Duodenal mucosa (tissue), 2 donors: ENCODE data around the gene CTSA.

Experiments
- H3K27ac ChIP-seq: one replicate; pipeline ENCODE4 v1.7.0; 2013; ENCODE audit warnings: low read depth, low read length
- H3K27me3 ChIP-seq, 2 donors: one replicate each; pipeline ENCODE4 v1.7.0; 2013; ENCODE audit warnings: low read length in 2 of 2, control low read depth in 1 of 2; ENCODE audit not compliant: insufficient read depth in 2 of 2, control insufficient read depth in 1 of 2
- H3K36me3 ChIP-seq, 2 donors: one replicate each; pipeline ENCODE4 v1.7.0; 2013; ENCODE audit warnings: low read length in 2 of 2, control low read depth in 1 of 2; ENCODE audit not compliant: insufficient read depth in 2 of 2, control insufficient read depth in 1 of 2
- H3K4me1 ChIP-seq, 2 donors: one replicate each; pipeline ENCODE4 v1.7.0; 2013; ENCODE audit warnings: low read length in 2 of 2, control low read depth in 1 of 2; ENCODE audit not compliant: insufficient read depth in 2 of 2, control insufficient read depth in 1 of 2
- H3K4me3 ChIP-seq, 2 donors: one replicate each; pipeline ENCODE4 v1.7.0; 2013; ENCODE audit warnings: low read length in 2 of 2, low read depth in 1 of 2
- H3K9ac ChIP-seq, 2 donors: one replicate each; pipeline ENCODE4 v1.7.0; 2013; ENCODE audit warnings: low read length in 2 of 2, low read depth in 1 of 2
- H3K9me3 ChIP-seq, 2 donors: one replicate each; pipeline ENCODE4 v1.7.0; 2013; ENCODE audit warnings: low read length in 2 of 2, control low read depth in 1 of 2; ENCODE audit not compliant: control insufficient read depth in 1 of 2

The CTSA gene

DNA sequence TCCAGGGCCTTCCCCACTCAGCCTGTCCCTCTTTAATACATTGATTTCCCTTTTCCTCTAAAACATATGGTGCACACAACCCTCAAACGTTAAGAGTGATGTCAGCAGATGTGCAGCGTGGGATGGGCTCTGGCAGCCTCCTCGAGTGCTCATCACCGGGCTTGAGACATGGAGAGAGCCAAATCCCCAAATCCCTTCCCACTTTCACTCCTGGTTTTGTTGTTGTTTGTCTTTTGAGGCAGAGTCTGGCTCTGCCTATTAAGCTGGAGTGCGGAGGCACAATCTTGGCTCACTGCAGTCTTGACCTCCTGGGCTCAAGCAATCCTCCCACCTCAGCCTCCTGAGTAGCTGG lies 26.6 kb downstream of the CTSA start:
- H3K36me3 ChIP-seq, result no peaks in the 10 kb centered on the region
- peaks cover 5 to 23% of the 10 kb centered on the region in 2 donors for H3K4me1 ChIP-seq
- H3K27ac ChIP-seq, result peak overlapping the region; percentile 36
- H3K9ac ChIP-seq, result no peak overlapping the region
- no peak overlapping the region for H3K4me3 ChIP-seq
- H3K27me3 ChIP-seq, result no peaks in the 10 kb centered on the region
- H3K9me3 ChIP-seq, result no peaks in the 10 kb centered on the region

DNA sequence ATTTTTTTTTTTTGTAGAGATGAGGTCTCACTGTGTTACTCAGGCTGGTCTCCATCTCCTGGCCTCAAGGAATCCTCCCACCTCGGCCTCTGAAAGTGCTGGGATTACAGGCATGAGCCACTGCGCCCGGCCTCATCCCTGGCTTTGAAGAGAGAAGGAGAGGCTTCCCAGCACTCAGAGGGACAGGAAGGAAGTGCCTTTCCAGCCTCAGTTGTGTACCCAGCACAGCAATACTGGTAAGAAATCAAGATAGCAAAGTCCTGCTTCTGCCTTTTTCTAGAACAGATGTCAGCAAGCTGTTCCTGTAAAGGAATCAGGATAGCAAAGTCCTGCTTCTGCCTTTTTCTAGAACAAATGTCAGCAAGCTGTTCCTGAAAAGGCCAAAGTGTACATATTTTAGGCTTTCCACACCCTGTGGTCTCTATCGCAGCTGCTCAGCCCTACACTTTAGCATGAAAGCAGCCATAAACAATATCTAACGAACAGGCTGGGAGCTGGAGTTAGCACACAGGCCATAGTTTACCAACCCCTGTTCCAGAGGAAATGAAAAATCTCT lies 27.1 kb downstream of the CTSA start:
- Histone ChIP-seq H3K27me3 (no peaks in the 10 kb centered on the region), H3K36me3 (no peaks in the 10 kb centered on the region), H3K4me1 (peaks cover 5 to 23% of the 10 kb centered on the region in 2 donors), H3K9ac (peak overlapping the region in 1 of 2 donors; percentile 22), H3K4me3 (no peak overlapping the region), H3K9me3 (no peaks in the 10 kb centered on the region), H3K27ac (no peak overlapping the region)

DNA sequence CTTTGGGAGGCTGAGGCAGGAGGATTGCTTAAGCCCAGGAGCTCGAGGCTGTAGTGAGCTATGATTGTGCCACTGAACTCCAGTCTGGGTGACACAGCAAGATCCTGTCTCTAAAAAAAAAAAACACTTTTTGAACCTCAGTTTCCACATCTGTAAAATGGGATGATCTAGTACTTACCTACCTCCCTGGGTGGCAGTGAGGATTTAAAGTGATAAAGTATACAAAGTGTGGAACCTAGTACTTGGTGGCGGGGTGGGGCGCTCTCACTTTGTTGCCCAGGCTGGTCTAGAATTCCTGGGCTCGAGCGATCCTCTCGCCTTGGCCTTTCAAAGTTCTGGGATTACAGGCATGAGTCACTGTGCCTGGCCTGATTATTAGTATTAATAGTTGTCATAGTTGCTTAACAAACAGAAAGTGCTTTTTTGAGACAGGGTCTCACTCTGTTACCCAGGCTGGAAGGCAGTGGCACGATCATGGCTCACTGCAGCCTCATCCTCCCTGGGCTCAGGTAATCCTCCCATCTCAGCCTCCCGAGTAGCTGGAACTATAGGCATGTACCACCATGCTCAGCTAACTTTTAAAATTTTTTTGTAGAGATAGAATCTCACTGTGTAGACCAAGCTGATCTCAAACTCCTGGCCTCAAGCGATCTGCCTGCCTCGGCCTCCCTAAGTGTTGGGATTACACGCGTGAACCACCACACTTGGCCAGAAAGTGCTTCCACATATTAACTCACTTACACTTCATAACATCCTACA lies 27.8 kb downstream of the CTSA start:
- H3K4me1 ChIP-seq, result peaks cover 5 to 23% of the 10 kb centered on the region in 2 donors

DNA sequence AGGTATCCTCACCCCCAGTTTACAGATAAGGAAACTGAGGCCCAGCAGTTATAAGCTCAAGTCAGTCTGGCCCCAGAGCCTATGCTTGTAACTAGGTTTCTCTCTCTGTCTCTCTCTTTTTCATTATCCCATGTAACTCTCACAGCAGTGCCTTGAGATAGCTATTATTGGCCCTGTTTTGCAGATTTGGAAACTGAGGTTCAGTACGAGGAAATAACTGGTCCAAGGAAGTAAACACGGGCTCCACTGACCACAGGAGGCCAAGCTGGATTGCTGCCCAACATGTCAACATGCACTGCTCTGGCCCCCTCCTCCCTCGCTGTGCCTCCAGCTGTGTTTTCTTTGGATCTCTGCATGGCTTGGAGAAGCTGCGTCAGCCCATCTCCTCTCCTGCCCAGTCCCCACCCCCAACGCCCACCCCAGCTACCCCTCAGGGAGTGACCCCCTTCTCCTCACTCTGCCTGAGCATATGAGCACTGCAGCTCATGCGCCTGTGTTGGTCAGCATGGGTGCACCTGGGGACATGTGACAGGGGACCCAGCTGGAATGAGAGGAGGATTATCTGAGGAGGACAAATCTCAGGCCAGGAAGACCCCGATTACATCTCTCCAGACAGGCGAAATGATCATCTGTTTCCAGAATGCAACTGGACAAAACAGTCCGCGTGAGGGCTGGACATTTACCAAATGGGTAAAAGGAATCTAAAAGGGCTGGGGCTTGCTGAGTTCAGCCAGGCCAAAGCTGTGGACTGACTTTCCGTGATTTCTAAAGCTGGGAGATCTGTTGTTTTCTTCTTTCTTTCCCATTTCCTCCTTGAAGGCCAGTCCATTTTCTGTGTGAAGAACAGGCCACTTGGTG lies 28.6 kb downstream of the CTSA start:
- no peaks in the 10 kb centered on the region for H3K36me3 ChIP-seq
- no peaks in the 10 kb centered on the region for H3K27me3 ChIP-seq
- no peak overlapping the region for H3K4me3 ChIP-seq
- peak overlapping the region; percentile 14 for H3K27ac ChIP-seq
- no peak overlapping the region for H3K9ac ChIP-seq
- H3K9me3 ChIP-seq, result no peaks in the 10 kb centered on the region
- H3K4me1 ChIP-seq, result peaks cover 5 to 24% of the 10 kb centered on the region in 2 donors

More for the DNA sequence above, 27.8 kb downstream of the CTSA start:
- Histone ChIP-seq H3K9ac (no peak overlapping the region), H3K9me3 (no peaks in the 10 kb centered on the region), H3K4me3 (no peak overlapping the region), H3K36me3 (no peaks in the 10 kb centered on the region), H3K27me3 (no peaks in the 10 kb centered on the region), H3K27ac (peak overlapping the region; percentile 14)

DNA sequence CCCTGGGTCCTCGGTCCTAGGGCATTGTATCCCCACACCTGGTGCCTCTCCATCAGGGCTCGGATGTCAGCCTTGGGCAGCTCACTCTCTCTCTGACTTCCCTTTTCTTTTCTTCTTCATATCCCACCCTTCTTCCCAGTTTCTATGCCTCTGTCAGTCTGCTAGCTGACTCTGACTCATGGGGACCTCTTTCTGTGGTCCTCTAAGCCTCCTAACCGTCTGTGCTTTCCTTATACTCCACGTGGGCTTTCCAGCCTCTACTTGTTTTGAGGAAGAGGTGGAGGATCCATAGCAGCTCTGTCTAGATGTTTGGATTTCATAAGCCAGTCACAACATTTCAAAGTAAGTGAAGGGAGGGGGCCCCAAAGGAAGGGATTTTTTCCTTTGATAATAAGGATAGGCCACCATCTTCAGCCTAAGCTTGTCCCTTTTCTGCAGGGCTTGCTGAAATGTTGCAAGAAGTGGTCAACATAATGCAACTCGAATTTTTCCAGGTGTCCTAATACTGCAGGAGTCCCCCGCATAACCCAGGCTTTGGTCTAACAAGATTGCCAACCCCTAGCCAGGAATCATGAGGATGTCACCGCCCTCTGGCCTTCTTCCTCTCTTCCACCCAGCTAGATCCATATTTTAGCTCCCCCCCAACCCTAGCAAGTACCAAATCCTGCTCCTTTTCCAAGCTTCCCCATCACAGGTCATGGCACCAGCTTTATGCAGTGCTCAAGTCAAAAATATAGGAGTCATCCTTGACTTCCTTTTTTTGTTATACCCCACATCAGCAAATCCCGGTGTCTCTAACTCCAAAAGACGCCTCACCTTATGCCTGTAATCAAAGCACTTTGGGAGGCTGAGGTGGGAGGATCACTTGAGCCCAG lies 29.6 kb downstream of the CTSA start:
- H3K36me3 ChIP-seq, result no peaks in the 10 kb centered on the region
- no peak overlapping the region for H3K27ac ChIP-seq
- no peak overlapping the region for H3K9ac ChIP-seq

DNA sequence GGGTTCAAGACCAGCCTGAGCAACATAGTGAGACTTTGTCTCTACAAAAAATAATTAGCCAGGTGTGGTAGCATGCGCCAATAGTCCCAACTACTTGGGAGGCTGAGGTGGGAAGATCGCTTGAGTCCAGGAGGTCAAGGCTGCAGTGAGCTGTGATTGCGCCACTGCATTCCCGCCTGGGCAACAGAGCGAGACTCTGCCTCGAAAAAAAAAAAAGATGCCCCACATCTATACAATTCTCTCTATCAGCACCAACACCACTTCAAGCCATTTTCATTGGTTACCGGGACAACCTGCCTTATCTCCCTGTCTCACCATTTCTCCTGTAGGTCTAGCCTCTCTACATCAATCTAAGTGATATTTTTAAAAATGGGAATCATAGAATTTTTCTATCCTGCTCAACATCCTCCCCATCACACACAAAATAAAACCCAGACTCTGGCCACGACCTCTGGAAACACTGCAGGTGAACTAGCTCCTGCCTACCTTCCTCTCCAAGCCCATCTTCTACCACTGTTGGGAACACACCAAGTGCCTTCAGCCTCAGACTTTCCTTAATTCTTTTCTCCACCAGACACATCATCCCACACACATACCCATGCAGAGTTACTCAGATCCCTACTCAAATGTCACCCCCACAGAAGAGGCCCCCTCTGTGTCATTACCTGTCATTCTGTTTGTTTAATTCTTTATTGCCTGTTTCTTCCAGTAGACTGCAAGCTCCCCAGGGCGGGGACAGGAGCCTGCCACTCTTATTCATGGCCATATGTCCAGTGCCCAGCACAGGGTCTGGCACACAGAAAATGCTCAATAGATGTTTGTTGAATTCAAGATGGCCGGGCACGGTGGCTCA lies 30.4 kb downstream of the CTSA start:
- H3K36me3 ChIP-seq, result no peaks in the 10 kb centered on the region
- no peaks in the 10 kb centered on the region for H3K9me3 ChIP-seq
- H3K9ac ChIP-seq, result no peak overlapping the region
- no peaks in the 10 kb centered on the region for H3K27me3 ChIP-seq
- no peak overlapping the region for H3K27ac ChIP-seq
- peaks cover 5 to 26% of the 10 kb centered on the region in 2 donors for H3K4me1 ChIP-seq
- H3K4me3 ChIP-seq, result no peak overlapping the region

More for the DNA sequence above, 29.6 kb downstream of the CTSA start:
- Histone ChIP-seq H3K4me1 (peaks cover 5 to 26% of the 10 kb centered on the region in 2 donors), H3K4me3 (no peak overlapping the region), H3K27me3 (no peaks in the 10 kb centered on the region), H3K9me3 (no peaks in the 10 kb centered on the region)

DNA sequence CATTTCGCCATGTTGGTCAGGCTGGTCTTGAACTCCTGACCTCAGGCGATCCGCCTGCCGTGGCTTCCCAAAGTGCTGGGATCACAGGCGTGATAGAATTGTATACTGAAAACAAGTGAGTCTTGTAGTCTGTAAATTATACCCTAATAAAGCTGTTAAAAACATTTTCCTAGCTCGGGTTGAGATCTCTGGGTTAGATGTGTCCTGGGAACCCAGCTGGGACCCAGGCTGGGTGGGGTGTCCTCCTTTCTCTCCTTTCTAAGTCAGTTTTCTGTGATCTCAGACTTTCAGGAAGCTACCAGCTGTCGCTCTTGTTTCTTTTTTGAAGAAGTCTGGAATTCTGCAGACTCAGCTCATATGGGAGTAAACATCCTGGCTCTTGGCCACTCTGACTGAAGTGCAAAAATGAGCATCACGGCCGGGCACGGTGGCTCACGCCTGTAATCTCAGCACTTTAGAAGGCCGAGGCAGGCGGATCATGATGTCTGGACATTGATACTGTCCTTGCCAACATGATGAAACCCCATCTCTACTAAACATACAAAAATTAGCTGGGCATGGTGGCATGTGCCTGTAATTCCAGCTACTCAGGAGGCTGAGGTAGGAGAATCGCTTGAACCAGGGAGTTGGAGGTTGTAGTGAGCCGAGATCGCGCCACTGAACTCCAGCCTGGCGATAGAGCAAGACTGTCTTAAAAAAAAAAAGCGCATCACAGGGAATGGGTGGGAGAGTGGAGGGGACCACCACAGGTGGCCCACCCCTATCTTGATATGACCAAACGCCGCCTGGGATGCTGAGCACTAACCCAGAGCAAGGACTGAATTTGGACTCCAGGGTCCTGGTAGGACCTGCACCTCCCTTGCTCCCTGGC lies 33.5 kb downstream of the CTSA start:
- H3K27me3 ChIP-seq, result no peaks in the 10 kb centered on the region
- no peaks in the 10 kb centered on the region for H3K9me3 ChIP-seq
- peaks cover 0 to 14% of the 10 kb centered on the region in 2 donors for H3K4me1 ChIP-seq
- H3K36me3 ChIP-seq, result no peaks in the 10 kb centered on the region
- peak overlapping the region in 1 of 2 donors; percentile 21 for H3K9ac ChIP-seq
- H3K27ac ChIP-seq, result no peak overlapping the region
- no peak overlapping the region for H3K4me3 ChIP-seq

DNA sequence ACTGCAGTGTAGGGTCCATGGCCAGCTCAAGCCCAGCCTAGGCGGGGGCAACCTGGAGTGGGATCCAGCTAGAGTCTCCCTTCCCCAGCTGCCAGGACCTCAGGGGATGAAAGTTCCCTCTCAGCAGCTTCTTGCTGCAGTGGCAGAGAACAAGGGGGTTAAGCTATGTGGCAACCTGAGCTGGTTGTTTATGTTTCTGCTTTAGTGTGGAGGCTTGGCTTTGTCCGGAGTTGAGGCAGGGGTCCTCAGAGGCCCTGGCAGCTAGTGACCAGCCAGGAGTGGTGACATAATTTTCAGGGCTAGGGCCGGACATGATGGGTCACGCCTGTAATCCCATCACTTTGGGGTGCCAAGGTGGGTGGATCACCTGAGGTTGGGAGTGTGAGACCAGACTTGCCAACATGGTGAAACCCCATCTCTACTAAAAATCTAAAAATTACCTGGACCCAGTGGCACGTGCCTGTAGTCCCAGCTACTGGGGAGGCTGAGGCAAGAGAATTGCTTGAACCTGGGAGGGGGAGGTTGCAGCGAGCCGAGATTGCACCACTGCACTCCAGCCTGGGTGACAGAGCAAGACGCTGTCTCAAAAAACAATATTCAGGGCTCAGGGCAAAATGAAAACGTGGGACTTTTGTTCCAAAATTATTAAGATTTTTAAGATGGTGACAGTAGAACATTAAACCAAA lies 34.8 kb downstream of the CTSA start:
- Histone ChIP-seq H3K36me3 (no peaks in the 10 kb centered on the region), H3K4me1 (peaks cover 0 to 6% of the 10 kb centered on the region in 2 donors), H3K27ac (no peak overlapping the region), H3K9me3 (no peaks in the 10 kb centered on the region), H3K9ac (no peak overlapping the region), H3K27me3 (no peaks in the 10 kb centered on the region), H3K4me3 (no peak overlapping the region)
